GM19455 (cell line): ENCODE measurements around the gene INS.
"Not testable (repeated sequence)": the region's sequence is repeated elsewhere in the genome, so short reads cannot be mapped to it uniquely, and the experiment has no call there.

ENCODE experiments used
- ATAC-seq: cut with Tn5 transposase; IDR thresholded peaks from one replicate; pipeline ENCODE4 v1.9.1; 2021; ENCODE audit not compliant: unreplicated experiment

INS gene

GRCh38 chr11:2134022-2135010 lies 26.7 kb downstream of the INS start:
- no peak for ATAC-seq

- ATAC-seq = no peak
Observed at GRCh38 chr11:2133241-2134021, 27.6 kb downstream of the INS start.

- no peak for ATAC-seq
Observed at GRCh38 chr11:2132874-2133240, 28.2 kb downstream of the INS start.

GRCh38 chr11:2132246-2132645 lies 28.8 kb downstream of the INS start:
- ATAC-seq = no peak

- no peak for ATAC-seq
Observed at GRCh38 chr11:2131371-2132236, 29.4 kb downstream of the INS start.

GRCh38 chr11:2130881-2131352 lies 30.1 kb downstream of the INS start:
- ATAC-seq = no peak

GRCh38 chr11:2129699-2130366 lies 31.2 kb downstream of the INS start:
- ATAC-seq = no peak

GRCh38 chr11:2129308-2129698 lies 31.7 kb downstream of the INS start:
- ATAC-seq = no peak

GRCh38 chr11:2128511-2129307 lies 32.3 kb downstream of the INS start:
- ATAC-seq = no peak

- ATAC-seq = no peak
Observed at GRCh38 chr11:2128130-2128510, 32.9 kb downstream of the INS start.

GRCh38 chr11:2127482-2128129 lies 33.4 kb downstream of the INS start:
- ATAC-seq = no peak

GRCh38 chr11:2126520-2127085 lies 34.4 kb downstream of the INS start:
- ATAC-seq = no peak

GRCh38 chr11:2124736-2125484 lies 36.1 kb downstream of the INS start:
- ATAC-seq = not testable (repeated sequence)

- ATAC-seq = no peak
Observed at GRCh38 chr11:2123628-2123960, 37.4 kb downstream of the INS start.

GRCh38 chr11:2122907-2123627 lies 37.9 kb downstream of the INS start:
- ATAC-seq = no peak

GRCh38 chr11:2122222-2122906 lies 38.6 kb downstream of the INS start:
- no peak for ATAC-seq
